A375 (cell line): ENCODE results near the gene ZBTB32. TPM values are rescaled to one million over a fixed set of nuclear protein-coding genes. Genes with fewer than 3 reads are reported as not detected.

Source experiments
- total RNA-seq: library from RNA; depleted of rRNA; stranded (reverse); fragments of >200 nt; shearing (Covaris generic); gene quantifications from 2 replicates; pipeline ENCODE4 v1.2.3, GENCODE V29; 2014; rRNA removed

Gene ZBTB32, protein sequence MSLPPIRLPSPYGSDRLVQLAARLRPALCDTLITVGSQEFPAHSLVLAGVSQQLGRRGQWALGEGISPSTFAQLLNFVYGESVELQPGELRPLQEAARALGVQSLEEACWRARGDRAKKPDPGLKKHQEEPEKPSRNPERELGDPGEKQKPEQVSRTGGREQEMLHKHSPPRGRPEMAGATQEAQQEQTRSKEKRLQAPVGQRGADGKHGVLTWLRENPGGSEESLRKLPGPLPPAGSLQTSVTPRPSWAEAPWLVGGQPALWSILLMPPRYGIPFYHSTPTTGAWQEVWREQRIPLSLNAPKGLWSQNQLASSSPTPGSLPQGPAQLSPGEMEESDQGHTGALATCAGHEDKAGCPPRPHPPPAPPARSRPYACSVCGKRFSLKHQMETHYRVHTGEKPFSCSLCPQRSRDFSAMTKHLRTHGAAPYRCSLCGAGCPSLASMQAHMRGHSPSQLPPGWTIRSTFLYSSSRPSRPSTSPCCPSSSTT
- total RNA-seq: not detected in 2 replicates

GRCh38 chr19:35704218-35704617, at the start of gene ZBTB32:
Gene ZBTB32 (plus strand): TSS chr19:35704558. CDS start chr19:35714627, 10,069 bp downstream.

GRCh38 chr19:35666251-35666913, 38.0 kb upstream of the ZBTB32 start, which contains the start of gene UPK1A:
Gene UPK1A (plus strand): TSS chr19:35666517. CDS start chr19:35666813, 296 bp downstream.

GRCh38 chr19:35717665-35718344, 13.4 kb downstream of the ZBTB32 start, which contains the start of gene KMT2B:
Gene KMT2B (plus strand): TSS chr19:35718003. CDS start chr19:35718019, 16 bp downstream.

GRCh38 chr19:35742121-35742724, 37.9 kb downstream of the ZBTB32 start, which contains the start of gene IGFLR1:
Gene IGFLR1 (minus strand): TSS chr19:35742452. CDS start chr19:35741180, 1,272 bp downstream.

GRCh38 chr19:35745328-35746086, 41.1 kb downstream of the ZBTB32 start, which contains the start of the genes PSENEN and U2AF1L4:
Gene PSENEN (plus strand): TSS chr19:35745651. CDS start chr19:35745931, 280 bp downstream.
Gene U2AF1L4 (minus strand): TSS chr19:35745418. CDS start chr19:35745391, 27 bp downstream.

DNA sequence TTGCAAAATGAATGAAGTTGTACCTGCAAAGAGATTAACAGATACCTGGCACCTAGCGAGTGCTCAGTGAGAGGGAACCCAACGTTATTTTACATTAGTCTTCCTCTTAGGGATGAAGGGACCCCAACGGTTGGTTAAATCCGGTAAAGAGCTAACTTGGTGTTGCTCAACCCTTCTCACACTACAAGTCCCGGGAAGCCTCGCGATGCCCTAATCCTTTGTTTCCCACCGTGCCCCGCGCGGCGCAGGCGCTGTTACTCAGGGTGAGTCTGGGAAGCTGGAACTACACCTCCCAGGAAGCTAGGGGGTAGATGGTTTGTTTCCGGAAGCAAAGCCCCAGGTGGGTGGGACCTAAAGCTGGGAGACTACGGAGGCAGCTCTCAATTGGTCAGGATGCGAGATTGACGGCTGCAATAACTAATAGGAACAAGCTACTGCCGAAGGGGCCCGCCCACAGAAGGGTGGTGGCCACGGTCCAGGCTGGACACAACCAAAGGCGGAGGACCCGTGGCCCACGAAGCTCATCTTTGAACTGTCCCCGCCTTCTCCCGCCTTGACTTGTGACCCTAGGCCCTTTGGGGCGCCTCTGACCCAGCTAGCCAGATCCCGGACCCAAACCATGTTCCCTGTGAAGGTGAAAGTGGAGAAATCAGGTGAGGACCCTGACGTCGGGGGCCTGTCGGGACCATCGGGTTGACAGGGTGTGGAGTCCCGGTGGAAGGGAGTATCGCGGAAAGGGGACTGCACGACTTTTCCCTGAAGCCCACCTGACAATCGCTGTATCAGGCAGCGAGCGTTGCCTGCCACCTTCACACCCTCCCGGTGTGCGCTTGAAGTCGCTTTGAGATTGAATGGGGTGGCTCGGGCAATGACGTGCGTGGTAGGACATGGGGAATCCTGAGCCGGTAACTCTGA, 44.0 kb downstream of the ZBTB32 start, which contains the start of gene LIN37:
TSS of gene LIN37 (plus strand) at position 471 of the 915 bp plus-strand sequence. CDS start at position 620, 149 bp downstream.

GRCh38 chr19:35756377-35757230, 52.2 kb downstream of the ZBTB32 start, which contains the start of gene HSPB6:
Gene HSPB6 (minus strand): TSS chr19:35757029. CDS start chr19:35757008, 21 bp downstream.

DNA sequence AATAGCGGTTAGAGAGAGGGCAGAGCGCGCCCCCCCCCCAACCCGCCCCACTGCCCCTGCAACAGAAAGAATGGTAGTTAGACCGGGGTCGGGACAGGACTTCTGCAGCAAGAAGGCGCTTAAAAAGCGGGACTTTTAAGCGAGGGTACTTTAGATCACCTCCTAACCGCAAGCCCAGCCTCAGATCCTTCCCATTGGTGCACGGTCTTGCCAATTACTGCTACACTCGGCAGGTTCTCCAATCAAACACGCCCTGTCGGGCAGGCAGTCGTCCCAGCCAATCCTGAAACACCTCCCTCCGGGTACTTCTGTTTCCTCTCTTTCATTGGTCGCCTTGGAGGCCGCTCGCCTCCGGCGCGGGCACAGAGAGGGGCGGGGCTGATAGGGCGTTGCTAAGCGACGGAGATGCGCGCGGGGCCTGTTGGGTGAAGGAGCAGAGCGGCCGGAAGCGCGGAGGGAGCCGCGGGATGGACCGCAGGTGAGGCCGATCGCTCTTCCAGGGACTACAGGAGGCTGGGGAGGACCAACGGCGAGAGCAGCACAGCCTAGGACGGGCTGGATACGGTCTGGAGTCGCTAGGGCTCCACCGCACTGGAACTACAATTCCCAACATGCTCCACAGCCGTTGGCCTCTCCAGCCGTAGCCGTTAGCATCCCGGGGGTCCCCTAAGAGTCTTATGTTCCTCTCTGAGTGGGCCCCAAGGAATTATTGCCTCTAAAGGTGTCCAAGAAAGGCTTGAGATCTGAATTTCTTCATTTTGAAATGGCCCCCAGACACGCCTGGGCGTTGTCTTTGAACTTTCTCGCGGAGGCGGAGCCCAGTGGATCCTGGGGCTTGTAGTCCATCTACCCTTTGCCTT, 53.6 kb downstream of the ZBTB32 start, which contains the start of gene PROSER3:
TSS of gene PROSER3 (plus strand) at position 428 of the 860 bp plus-strand sequence. CDS start at position 468, 40 bp downstream.

Other genes with a start within 250 kb of the ZBTB32 start
- not detected in 2 replicates for gene KRTDAP, start 214.1 kb upstream of the ZBTB32 start, total RNA-seq
- 16.5 and 24.2 TPM in 2 replicates for gene DMKN, start 190.9 kb upstream of the ZBTB32 start, total RNA-seq
- 0.05 TPM in 1 of 2 replicates, not detected in the other for gene SBSN, start 176.2 kb upstream of the ZBTB32 start, total RNA-seq
- not detected in 2 replicates for gene GAPDHS, start 171.1 kb upstream of the ZBTB32 start, total RNA-seq
- gene TMEM147, start 158.9 kb upstream of the ZBTB32 start, total RNA-seq: 126 and 129 TPM in 2 replicates
- gene ATP4A, start 140.9 kb upstream of the ZBTB32 start, total RNA-seq: not detected in 2 replicates
- not detected in 2 replicates for gene PMIS2, start 118.4 kb upstream of the ZBTB32 start, total RNA-seq
- gene HAUS5, start 91.8 kb upstream of the ZBTB32 start, total RNA-seq: 45.8 and 47.4 TPM in 2 replicates
- 86.8 and 95.1 TPM in 2 replicates for gene RBM42, start 75.5 kb upstream of the ZBTB32 start, total RNA-seq
- gene ETV2, start 62.8 kb upstream of the ZBTB32 start, total RNA-seq: 0.88 and 1.1 TPM in 2 replicates
- gene COX6B1, start 56.2 kb upstream of the ZBTB32 start, total RNA-seq: 327 and 328 TPM in 2 replicates
- gene UPK1A, start 38.0 kb upstream of the ZBTB32 start, total RNA-seq: not detected in 2 replicates
- gene KMT2B, start 13.4 kb downstream of the ZBTB32 start, total RNA-seq: 14.4 and 20.0 TPM in 2 replicates
- gene IGFLR1, start 37.9 kb downstream of the ZBTB32 start, total RNA-seq: 3.6 and 6.8 TPM in 2 replicates
- 22.6 and 23.4 TPM in 2 replicates for gene U2AF1L4, start 40.9 kb downstream of the ZBTB32 start, total RNA-seq
- 35.6 and 40.4 TPM in 2 replicates for gene PSENEN, start 41.1 kb downstream of the ZBTB32 start, total RNA-seq
- gene LIN37, start 44.0 kb downstream of the ZBTB32 start, total RNA-seq: 7.4 and 12.7 TPM in 2 replicates
- gene HSPB6, start 52.5 kb downstream of the ZBTB32 start, total RNA-seq: 0.40 TPM in 1 of 2 replicates, not detected in the other
- 9.5 and 10.8 TPM in 2 replicates for gene PROSER3, start 53.6 kb downstream of the ZBTB32 start, total RNA-seq
- gene ARHGAP33, start 71.0 kb downstream of the ZBTB32 start, total RNA-seq: 3.3 and 9.8 TPM in 2 replicates
- not detected in 2 replicates for gene PRODH2, start 108.3 kb downstream of the ZBTB32 start, total RNA-seq
- gene NPHS1, start 147.9 kb downstream of the ZBTB32 start, total RNA-seq: not detected in 2 replicates
- gene KIRREL2, start 152.4 kb downstream of the ZBTB32 start, total RNA-seq: 0.08 TPM in 1 of 2 replicates, not detected in the other
- gene APLP1, start 164.0 kb downstream of the ZBTB32 start, total RNA-seq: 5.3 and 7.0 TPM in 2 replicates
- gene NFKBID, start 196.0 kb downstream of the ZBTB32 start, total RNA-seq: 4.6 and 9.6 TPM in 2 replicates
- 1.2 TPM in 1 of 2 replicates, not detected in the other for gene HCST, start 198.0 kb downstream of the ZBTB32 start, total RNA-seq
- not detected in 2 replicates for gene TYROBP, start 203.7 kb downstream of the ZBTB32 start, total RNA-seq
- gene LRFN3, start 231.8 kb downstream of the ZBTB32 start, total RNA-seq: 2.1 TPM in 2 replicates